Trophoblast cell (in vitro differentiated cells and primary cell): ENCODE results near the gene LRP1B.

Experiments
- DNase-seq, 2 donors: peaks; one replicate each; pipeline ENCODE4 v3.0.0-alpha.2; 2016
- H2AFZ ChIP-seq: 2 replicates; pipeline ENCODE4 v1.6.1; 2013; ENCODE audit warnings: low read length, moderate library complexity, mild to moderate bottlenecking; ENCODE audit not compliant: insufficient read depth, poor library complexity
- H2AK5ac ChIP-seq: 2 replicates; pipeline ENCODE4 v1.6.1; 2013; ENCODE audit warnings: mild to moderate bottlenecking, low read length
- H2BK120ac ChIP-seq: 2 replicates; pipeline ENCODE4 v1.6.1; 2013; ENCODE audit warnings: low read length, mild to moderate bottlenecking, moderate library complexity; ENCODE audit not compliant: insufficient read depth, poor library complexity
- H2BK12ac ChIP-seq: 2 replicates; pipeline ENCODE4 v1.6.1; 2013; ENCODE audit warnings: mild to moderate bottlenecking, low read length, moderate library complexity
- H2BK5ac ChIP-seq: 2 replicates; pipeline ENCODE4 v1.6.1; 2013; ENCODE audit warnings: low read length, low read depth, moderate library complexity, mild to moderate bottlenecking; ENCODE audit not compliant: poor library complexity
- H3K14ac ChIP-seq: 2 replicates; pipeline ENCODE4 v1.6.1; 2013; ENCODE audit warnings: mild to moderate bottlenecking, low read length
- H3K18ac ChIP-seq: 2 replicates; pipeline ENCODE4 v1.6.1; 2013; ENCODE audit warnings: mild to moderate bottlenecking, low read length
- H3K23ac ChIP-seq: 2 replicates; pipeline ENCODE4 v1.6.1; 2013; ENCODE audit warnings: low read length
- H3K27ac ChIP-seq: 2 replicates; pipeline ENCODE4 v1.5.1; 2013; ENCODE audit warnings: low read depth, mild to moderate bottlenecking, inconsistent platforms, low read length, moderate library complexity
- H3K27me3 ChIP-seq: 2 replicates; pipeline ENCODE4 v1.6.1; 2013; ENCODE audit warnings: inconsistent platforms, mild to moderate bottlenecking, low read length, moderate library complexity; ENCODE audit not compliant: insufficient read depth
- H3K36me3 ChIP-seq, 2 experiments: 1 replicate in 1 of 2; 2 replicates in 1 of 2; pipeline ENCODE4 v1.6.1; 2013; ENCODE audit warnings: low read length in 2 of 2, mild to moderate bottlenecking in 2 of 2, moderate library complexity in 1 of 2; ENCODE audit not compliant: insufficient read depth in 2 of 2, control insufficient read depth in 1 of 2
- H3K4ac ChIP-seq: 2 replicates; pipeline ENCODE4 v1.6.1; 2013; ENCODE audit warnings: low read depth, mild to moderate bottlenecking, low read length, moderate library complexity
- H3K4me1 ChIP-seq, 2 experiments: 1 replicate in 1 of 2; 2 replicates in 1 of 2; pipeline ENCODE4 v1.6.1; 2013; ENCODE audit warnings: low read length in 2 of 2, mild to moderate bottlenecking in 2 of 2, moderate library complexity in 1 of 2; ENCODE audit not compliant: insufficient read depth in 2 of 2, control insufficient read depth in 1 of 2
- H3K4me2 ChIP-seq: 2 replicates; pipeline ENCODE4 v1.6.1; 2013; ENCODE audit warnings: inconsistent platforms, mild to moderate bottlenecking, low read length, moderate library complexity
- H3K4me3 ChIP-seq: 2 replicates; pipeline ENCODE4 v1.5.1; 2013; ENCODE audit warnings: mild to moderate bottlenecking, low read depth, low read length, inconsistent platforms
- H3K79me1 ChIP-seq: one replicate; pipeline ENCODE4 v1.6.1; 2013; ENCODE audit warnings: low read length
- H3K79me2 ChIP-seq: 2 replicates; pipeline ENCODE4 v1.6.1; 2013; ENCODE audit warnings: low read length, mild to moderate bottlenecking; ENCODE audit not compliant: control insufficient read depth, insufficient read depth, poor library complexity
- H3K9ac ChIP-seq: 2 replicates; pipeline ENCODE4 v1.6.1; 2013; ENCODE audit warnings: mild to moderate bottlenecking, low read length
- H3K9me3 ChIP-seq: 2 replicates; pipeline ENCODE4 v1.6.1; 2013; ENCODE audit warnings: low read depth, mild to moderate bottlenecking, control low read depth, inconsistent platforms, low read length; ENCODE audit not compliant: insufficient read depth
- H4K12ac ChIP-seq: 2 replicates; pipeline ENCODE4 v1.6.1; 2013; ENCODE audit warnings: low read depth, mild to moderate bottlenecking, low read length, moderate library complexity
- H4K8ac ChIP-seq: 2 replicates; pipeline ENCODE4 v1.6.1; 2013; ENCODE audit warnings: low read depth, mild to moderate bottlenecking, low read length, moderate library complexity
- H4K91ac ChIP-seq: one replicate; pipeline ENCODE4 v1.6.1; 2013; ENCODE audit warnings: low read depth, mild to moderate bottlenecking, low read length, moderate library complexity
- WGBS: extraction: QIAGEN DNeasy Blood & Tissue Kit; methylation state at CpG from one replicate; pipeline ENCODE4 v1.1.7; 2013; ENCODE audit warnings: missing lambda C conversion rate; ENCODE audit not compliant: insufficient read length, insufficient coverage; ENCODE audit errors: extremely low coverage; 5-methylcytosine and 5-hydroxymethylcytosine counted together

The LRP1B gene

GRCh38 chr2:141714496-141714895 lies 416.3 kb downstream of the LRP1B start:
- Histone ChIP-seq H3K79me1 (no peaks in the 10 kb centered on the region), H4K91ac (no peak overlapping the region), H3K27ac (no peak overlapping the region), H3K4me1 (no peaks in the 10 kb centered on the region), H3K18ac (no peak overlapping the region), H3K9ac (no peak overlapping the region), H3K14ac (no peak overlapping the region), H3K79me2 (no peaks in the 10 kb centered on the region), H3K36me3 (no peaks in the 10 kb centered on the region), H3K4me3 (no peak overlapping the region), H2BK120ac (no peak overlapping the region), H2BK12ac (no peak overlapping the region), H2AFZ (no peak overlapping the region), H3K27me3 (no peaks in the 10 kb centered on the region), H3K4me2 (no peak overlapping the region), H2BK5ac (no peak overlapping the region), H3K9me3 (no peaks in the 10 kb centered on the region), H4K8ac (no peak overlapping the region), H3K4ac (no peak overlapping the region), H2AK5ac (no peak overlapping the region), H4K12ac (no peak overlapping the region), H3K23ac (no peak overlapping the region)
- no CpG with 5 or more reads among the region's 1 CpG for WGBS
- DNase-seq, result no peak

- no peaks in the 10 kb centered on the region for H3K36me3 ChIP-seq
Observed at GRCh38 chr2:141711627-141712026, 419.2 kb downstream of the LRP1B start.

GRCh38 chr2:141710589-141711239 lies 420.1 kb downstream of the LRP1B start:
- Histone ChIP-seq H2BK120ac (no peak overlapping the region), H3K79me1 (no peaks in the 10 kb centered on the region), H2BK5ac (no peak overlapping the region), H3K79me2 (no peaks in the 10 kb centered on the region), H3K9me3 (no peaks in the 10 kb centered on the region), H2BK12ac (no peak overlapping the region), H3K4me1 (no peaks in the 10 kb centered on the region), H3K27ac (no peak overlapping the region), H3K36me3 (no peaks in the 10 kb centered on the region), H3K4me2 (no peak overlapping the region), H2AK5ac (no peak overlapping the region), H3K23ac (no peak overlapping the region), H3K18ac (no peak overlapping the region), H4K12ac (no peak overlapping the region), H3K9ac (no peak overlapping the region), H2AFZ (no peak overlapping the region), H3K14ac (no peak overlapping the region), H3K27me3 (no peaks in the 10 kb centered on the region), H4K8ac (no peak overlapping the region), H4K91ac (no peak overlapping the region), H3K4me3 (no peak overlapping the region), H3K4ac (no peak overlapping the region)
- WGBS, result no CpG with 5 or more reads among the region's 3 CpGs
- no peak for DNase-seq

More at GRCh38 chr2:141711627-141712026, 419.2 kb downstream of the LRP1B start:
- Histone ChIP-seq H3K23ac (no peak overlapping the region), H3K79me1 (no peaks in the 10 kb centered on the region), H2AK5ac (no peak overlapping the region), H2AFZ (no peak overlapping the region), H3K27ac (no peak overlapping the region), H4K12ac (no peak overlapping the region), H4K91ac (no peak overlapping the region), H3K4ac (no peak overlapping the region), H3K27me3 (no peaks in the 10 kb centered on the region), H3K9ac (no peak overlapping the region), H3K4me1 (no peaks in the 10 kb centered on the region), H4K8ac (no peak overlapping the region), H3K18ac (no peak overlapping the region), H2BK5ac (no peak overlapping the region), H2BK120ac (no peak overlapping the region), H3K4me2 (no peak overlapping the region), H2BK12ac (no peak overlapping the region), H3K14ac (no peak overlapping the region), H3K4me3 (no peak overlapping the region), H3K79me2 (no peaks in the 10 kb centered on the region), H3K9me3 (no peaks in the 10 kb centered on the region)
- no CpG with 5 or more reads among the region's 1 CpG for WGBS
- no peak for DNase-seq

GRCh38 chr2:141709756-141710155 lies 421.1 kb downstream of the LRP1B start:
- H3K36me3 ChIP-seq, result no peaks in the 10 kb centered on the region
- H3K9me3 ChIP-seq, result no peaks in the 10 kb centered on the region
- H2BK12ac ChIP-seq, result no peak overlapping the region
- H3K79me2 ChIP-seq, result no peaks in the 10 kb centered on the region
- H3K27me3 ChIP-seq, result no peaks in the 10 kb centered on the region
- no peak overlapping the region for H4K12ac ChIP-seq
- WGBS, result no CpG with 5 or more reads among the region's 2 CpGs
- H3K18ac ChIP-seq, result no peak overlapping the region
- no peaks in the 10 kb centered on the region for H3K4me1 ChIP-seq
- no peak overlapping the region for H3K4ac ChIP-seq
- no peak overlapping the region for H4K8ac ChIP-seq
- H3K14ac ChIP-seq, result no peak overlapping the region
- no peak overlapping the region for H2BK5ac ChIP-seq
- H2BK120ac ChIP-seq, result no peak overlapping the region
- DNase-seq, result no peak
- H3K23ac ChIP-seq, result no peak overlapping the region
- H3K9ac ChIP-seq, result no peak overlapping the region
- H3K79me1 ChIP-seq, result no peaks in the 10 kb centered on the region
- H2AFZ ChIP-seq, result no peak overlapping the region
- no peak overlapping the region for H4K91ac ChIP-seq
- no peak overlapping the region for H2AK5ac ChIP-seq
- no peak overlapping the region for H3K4me3 ChIP-seq
- no peak overlapping the region for H3K27ac ChIP-seq
- H3K4me2 ChIP-seq, result no peak overlapping the region
